GOT3 (cell line): ENCODE measurements around the gene PTK7.
"Not testable (repeated sequence)": the region's sequence is repeated elsewhere in the genome, so short reads cannot be mapped to it uniquely, and the experiment has no call there.

Experiments
- DNase-seq: peaks from one replicate; lab custom pipeline; 2025; ENCODE audit warnings: mixed read lengths; lab: John Stamatoyannopoulos, UW

PTK7 gene

DNA sequence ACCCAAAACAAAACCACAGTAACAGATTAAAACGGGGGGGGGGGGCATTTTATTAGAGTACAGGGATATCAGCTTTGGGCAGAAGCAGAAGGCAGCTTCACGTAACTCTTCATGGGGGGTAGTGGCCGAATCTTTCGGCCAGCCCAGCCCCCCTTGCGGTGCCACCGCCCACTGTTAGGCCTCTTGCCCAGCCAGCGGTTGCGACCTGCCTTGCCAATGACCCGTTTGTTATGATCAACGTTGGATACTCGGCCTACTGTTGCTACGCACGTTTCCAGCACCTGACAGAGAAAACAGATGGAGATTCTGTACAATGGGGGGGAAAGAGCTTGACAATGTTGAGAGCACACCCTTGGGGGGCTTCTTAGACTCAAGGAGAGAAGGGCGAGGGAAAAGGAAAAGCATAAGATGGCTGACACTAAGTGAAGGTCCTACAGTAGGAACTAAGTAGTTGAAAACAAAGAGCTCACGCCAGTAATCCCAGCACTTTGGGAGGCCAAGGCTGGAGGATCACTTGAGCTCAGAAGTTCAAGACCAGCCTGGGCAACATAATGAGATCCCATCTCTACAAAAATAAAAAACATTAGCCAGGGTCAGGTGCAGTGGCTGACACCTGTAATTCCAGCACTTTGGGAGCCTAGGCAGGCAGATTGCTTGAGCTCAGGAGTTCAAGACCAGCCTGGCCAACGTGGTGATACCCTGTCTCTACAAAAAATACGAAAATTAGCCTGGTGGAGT, 21.7 kb upstream of the PTK7 start:
- DNase-seq: no peak

DNA sequence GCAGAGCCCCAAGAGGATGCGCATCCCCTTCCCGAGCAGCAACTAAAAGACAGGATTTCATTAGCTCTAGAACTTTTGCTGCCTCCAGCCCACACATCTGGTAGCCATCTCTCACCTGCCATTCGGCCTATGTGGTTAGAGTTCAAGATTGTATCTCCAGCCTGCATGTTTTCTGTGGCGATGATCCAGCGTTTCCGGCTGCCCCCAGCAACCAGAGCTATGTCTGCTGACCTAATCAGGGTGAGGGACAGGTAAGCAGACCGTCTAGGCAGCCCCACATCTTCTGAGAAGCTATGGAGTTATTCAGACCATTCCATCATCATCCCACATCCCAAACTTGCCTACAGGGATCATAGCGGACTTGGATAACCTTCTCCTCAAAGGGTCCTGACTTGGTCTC, 20.1 kb upstream of the PTK7 start:
- DNase-seq: no peak

- DNase-seq: no peak
Observed at GRCh38 chr6:43058531-43058930, 17.6 kb upstream of the PTK7 start.

DNA sequence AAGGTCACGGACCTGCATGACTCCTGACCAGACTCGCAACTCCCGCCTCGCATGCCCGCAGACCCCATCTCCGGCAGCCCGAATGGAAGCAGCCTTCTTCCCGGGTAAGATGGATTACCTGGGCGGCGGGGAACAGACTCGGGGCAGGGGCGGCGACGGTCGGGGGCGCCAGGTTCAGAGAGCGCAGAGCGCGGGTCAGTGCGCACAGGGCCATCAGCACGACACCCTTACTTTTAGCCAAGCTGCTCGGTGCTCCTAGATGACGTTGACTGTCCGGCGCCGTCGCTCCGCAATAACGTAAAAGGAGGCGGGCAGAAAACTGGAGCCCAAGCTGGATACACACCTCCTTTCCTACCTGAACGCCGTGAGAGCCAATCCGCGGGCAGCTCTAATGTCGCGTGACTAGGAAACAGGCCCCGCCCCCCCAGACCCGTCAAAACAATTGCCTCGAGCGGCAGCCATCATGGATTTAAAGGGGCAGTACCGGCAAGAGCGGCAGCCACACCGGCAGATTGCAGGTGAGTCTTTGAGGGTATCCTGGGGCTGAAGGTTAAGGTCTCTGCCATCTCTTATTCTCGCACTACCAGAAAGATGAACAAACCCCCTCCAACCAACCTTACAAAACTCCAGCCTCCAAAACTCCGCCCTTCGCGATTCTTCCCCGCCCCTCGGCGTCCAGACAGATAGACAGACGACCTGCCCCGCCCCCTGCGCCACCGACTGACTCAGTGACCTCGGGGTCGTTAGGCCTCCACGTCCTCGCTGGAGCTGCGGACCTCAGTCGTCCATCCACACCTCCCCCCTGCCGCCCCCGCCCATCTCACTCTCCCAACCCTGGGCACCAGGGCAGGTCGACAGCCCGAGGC, 16.7 kb upstream of the PTK7 start, which contains the start of the genes KLC4 and MRPL2:
TSS of gene KLC4 (plus strand) at position 464 of the 866 bp plus-strand sequence. CDS start 1,705 bp downstream, outside the sequence.
TSS of gene MRPL2 (minus strand) at position 267 of the 866 bp plus-strand sequence. CDS start at position 214, 53 bp downstream.
- peak; percentile 89 for DNase-seq

DNA sequence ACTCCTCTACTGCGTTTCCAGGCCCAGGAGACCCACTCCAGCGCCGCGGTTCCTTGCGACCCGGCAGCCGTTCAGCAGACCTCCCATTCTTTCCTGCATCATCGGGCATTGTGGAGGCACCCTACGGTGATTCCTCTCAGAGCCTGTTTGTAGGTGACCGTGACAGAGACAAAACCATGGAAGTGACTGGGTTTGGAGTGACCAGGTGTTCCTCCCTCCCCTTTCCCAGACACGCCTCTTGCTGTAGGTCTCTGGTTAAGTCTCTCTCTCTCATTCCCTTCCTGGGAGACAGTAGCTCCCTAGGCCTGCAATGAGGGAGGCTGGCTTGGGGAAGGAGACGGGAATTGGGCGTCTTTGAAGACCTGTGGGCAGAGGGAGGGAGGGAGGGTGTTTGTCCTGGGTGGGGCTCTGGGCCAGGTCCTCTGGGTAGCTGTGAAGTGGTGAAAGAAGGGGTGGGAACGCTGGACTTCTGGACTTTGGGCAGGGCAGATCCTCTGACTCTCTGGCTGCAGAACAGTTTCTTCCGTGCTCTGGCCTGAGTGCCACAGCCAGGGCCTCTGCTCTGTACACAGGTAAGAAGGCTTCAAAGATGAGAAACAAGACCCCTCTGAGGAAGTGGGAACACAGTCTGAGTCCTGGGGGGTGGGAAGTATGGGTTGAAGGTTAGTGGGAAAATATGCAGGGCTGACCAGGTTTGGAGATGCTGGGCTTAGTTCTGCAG, 15.9 kb upstream of the PTK7 start:
- DNase-seq: no peak

DNA sequence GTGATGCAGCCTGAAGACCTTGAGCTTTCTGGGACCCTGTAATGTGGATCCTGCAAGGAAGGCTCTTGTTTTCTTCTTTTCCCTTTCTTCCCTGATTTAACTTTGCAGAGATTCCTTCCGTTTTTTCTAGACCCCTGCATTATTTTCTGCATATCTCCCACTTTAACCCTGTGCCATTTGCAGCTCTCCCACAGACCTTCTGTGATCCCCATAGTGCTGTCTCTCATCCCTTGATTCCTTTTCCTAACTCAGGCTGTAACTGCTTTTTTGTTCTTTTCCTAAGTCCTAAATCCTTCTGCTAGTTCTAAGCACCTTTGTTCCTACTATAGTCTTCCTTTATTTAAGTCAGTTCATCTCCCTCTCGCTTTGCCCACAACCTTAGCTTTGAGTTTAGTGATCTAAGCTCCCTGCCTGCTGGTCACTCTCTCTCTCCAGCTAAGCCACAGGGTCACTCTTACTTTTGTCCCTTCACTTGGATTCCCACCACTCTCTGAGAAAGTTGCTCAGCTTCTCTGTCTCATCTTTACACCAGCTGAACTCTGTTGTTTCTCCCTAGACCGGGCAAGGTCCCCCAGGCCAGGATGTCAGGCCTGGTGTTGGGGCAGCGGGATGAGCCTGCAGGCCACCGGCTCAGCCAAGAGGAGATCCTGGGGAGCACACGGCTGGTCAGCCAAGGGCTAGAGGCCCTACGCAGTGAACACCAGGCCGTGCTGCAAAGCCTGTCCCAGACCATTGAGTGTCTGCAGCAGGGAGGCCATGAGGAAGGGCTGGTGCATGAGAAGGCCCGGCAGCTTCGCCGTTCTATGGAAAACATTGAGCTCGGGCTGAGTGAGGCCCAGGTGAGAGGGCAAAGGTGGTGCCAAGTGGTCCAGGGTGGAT, 15.1 kb upstream of the PTK7 start:
- no peak for DNase-seq

DNA sequence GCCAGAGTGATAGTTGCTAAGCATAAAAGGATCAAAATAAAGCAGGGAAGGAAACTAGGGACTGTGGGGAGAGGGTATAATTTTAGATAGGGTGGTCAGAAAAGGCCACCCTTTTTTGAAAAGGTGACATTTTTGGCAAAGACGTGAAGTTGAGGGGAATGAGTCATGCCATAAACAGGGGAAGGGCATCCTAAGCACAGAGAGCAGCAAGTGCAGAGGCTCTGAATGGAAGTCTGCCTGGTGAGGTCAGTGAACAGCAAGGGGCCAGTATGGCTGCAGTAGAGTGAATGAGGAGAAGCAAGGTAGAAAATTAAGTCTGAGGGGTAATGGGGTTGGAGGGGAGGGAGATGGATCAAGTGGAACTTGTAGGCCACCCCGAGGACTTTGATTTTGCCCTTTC, 14.3 kb upstream of the PTK7 start:
- no peak for DNase-seq

DNA sequence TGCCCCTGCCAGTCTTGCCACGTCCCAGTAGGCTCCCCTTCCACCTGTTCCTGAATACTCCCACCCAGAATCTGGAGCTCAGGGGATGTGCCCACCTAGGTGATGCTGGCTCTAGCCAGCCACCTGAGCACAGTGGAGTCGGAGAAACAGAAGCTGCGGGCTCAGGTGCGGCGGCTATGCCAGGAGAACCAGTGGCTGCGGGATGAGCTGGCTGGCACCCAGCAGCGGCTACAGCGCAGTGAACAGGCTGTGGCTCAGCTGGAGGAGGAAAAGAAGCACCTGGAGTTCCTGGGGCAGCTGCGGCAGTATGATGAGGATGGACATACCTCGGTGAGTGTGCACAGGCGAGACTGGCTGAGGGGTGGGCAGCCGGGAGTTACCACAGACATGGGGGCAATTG, 13.3 kb upstream of the PTK7 start:
- DNase-seq: no peak

- no peak for DNase-seq
Observed at GRCh38 chr6:43070028-43070632, 6.0 kb upstream of the PTK7 start.

DNA sequence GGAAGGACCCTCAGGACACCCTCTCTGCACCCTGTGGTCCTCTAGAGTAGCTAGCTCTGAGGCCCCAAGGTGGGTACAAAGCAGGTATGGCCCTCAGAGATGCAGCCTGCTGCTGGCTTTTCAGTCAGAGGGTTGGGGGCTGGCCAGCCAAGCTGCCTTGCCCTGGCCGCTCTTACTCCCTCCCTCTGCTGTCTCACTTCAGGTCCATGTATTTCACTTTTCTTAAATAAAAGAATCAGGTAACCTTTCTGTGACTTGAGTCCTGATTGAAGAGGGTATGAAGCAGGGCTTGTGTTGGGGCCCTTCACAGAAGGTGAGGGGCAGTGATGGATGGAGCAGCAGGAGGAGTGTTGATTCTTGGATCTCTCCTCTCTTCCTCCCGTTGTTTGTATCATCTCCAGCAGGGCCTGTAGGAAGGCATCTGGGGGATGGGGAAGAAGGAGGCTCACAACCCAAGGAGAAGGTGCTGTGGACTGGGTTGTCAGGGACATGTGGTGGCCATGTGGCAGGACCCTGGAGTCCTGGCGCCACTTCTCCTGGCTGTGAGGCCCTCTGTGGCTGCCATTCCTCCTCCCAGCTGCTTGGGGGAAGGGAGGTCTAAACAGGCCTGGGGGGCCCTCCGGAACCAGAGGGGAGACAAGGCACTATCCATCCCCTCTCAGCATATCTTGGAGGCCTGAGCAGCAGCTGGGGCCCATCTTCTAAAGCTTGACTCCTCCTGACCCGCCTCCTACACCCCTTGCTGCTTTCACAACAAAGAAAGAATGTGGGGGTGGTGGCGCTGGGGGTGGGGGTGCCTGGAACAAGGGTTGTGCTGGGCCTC, 1.1 kb upstream of the PTK7 start:
- no peak for DNase-seq

DNA sequence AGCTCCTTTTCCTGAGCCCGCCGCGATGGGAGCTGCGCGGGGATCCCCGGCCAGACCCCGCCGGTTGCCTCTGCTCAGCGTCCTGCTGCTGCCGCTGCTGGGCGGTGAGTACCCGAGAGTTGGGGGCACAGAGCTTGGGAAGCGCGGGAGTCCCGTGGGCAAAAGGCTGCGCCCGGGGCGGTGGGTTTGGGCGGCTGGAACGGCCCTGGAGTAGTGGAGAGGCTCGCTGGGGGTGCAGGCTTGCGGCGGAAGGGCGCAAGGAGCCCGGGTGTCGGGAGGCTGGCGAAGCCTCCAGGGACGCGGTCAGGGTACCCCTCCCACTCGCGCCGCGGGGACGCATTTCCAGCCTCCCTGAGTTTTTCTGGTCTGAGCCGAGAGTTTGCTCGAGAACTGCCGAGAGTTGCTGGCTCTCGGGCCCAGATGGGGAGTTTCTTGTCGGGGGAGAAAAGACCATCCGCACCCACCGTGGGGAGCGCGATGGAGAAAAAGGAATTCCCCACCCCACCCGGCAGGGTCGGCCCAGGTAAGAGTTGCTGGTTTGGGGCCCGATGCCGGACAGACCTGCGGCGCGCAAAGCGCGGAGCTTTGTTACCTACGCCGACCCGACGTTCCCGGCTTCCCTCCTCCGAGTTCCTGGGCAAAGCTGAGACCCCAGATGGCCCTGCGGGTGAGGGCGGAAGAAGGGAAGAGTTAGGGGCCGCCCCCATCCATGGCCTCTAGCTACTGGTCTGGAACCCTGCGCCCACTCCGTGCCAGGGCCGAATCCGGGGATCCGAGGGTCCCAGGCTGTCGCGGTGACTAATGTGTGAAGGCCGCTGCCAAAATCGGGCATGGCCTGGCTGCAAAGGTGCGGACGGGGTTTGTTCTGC, 584 bp downstream of the PTK7 start:
- no peak for DNase-seq

- DNase-seq: no peak
Observed at GRCh38 chr6:43077333-43077809, 1.3 kb downstream of the PTK7 start.

GRCh38 chr6:43077981-43078511, 1.9 kb downstream of the PTK7 start:
- DNase-seq: no peak

DNA sequence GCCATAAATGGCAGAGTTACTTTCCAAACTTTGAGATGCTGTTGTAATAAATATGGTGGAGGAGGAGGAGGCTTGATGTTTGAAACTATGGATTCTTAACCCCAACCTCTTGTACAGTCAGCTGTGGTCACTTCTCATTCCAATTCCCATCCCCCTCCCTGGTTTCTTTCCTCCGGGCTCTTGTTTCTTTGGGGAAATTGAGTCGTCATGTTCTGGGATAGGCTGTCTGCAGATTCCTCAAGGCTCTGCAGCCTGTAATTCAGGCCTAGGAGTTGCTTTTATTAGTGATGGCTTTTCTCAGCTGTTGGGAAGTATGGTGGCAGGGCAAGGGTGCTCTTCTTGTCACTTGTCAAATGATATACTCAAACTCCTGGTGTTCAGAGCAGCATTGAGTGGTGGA, 2.6 kb downstream of the PTK7 start:
- DNase-seq: no peak

DNA sequence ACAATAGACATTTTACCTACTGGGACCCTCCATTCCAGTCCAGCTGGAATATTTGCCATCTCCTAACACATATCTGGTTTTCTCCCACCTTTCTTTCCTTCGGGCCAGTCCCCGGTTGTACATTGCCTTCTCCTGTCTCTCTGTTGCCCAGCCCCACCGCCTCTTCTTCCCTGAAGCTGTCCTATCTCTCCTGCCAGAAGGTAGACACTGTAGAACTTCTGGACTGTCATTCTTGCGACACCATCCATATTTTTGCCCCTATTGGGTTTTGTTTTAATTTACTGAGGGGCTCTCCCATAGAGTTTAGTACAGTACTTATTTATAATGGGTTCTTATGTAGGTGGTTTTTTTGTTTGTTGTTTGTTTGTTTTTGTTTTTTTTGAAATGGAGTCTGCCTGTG, 4.9 kb downstream of the PTK7 start:
- DNase-seq: no peak

GRCh38 chr6:43081922-43082321, 5.8 kb downstream of the PTK7 start:
- DNase-seq: not testable (repeated sequence)

DNA sequence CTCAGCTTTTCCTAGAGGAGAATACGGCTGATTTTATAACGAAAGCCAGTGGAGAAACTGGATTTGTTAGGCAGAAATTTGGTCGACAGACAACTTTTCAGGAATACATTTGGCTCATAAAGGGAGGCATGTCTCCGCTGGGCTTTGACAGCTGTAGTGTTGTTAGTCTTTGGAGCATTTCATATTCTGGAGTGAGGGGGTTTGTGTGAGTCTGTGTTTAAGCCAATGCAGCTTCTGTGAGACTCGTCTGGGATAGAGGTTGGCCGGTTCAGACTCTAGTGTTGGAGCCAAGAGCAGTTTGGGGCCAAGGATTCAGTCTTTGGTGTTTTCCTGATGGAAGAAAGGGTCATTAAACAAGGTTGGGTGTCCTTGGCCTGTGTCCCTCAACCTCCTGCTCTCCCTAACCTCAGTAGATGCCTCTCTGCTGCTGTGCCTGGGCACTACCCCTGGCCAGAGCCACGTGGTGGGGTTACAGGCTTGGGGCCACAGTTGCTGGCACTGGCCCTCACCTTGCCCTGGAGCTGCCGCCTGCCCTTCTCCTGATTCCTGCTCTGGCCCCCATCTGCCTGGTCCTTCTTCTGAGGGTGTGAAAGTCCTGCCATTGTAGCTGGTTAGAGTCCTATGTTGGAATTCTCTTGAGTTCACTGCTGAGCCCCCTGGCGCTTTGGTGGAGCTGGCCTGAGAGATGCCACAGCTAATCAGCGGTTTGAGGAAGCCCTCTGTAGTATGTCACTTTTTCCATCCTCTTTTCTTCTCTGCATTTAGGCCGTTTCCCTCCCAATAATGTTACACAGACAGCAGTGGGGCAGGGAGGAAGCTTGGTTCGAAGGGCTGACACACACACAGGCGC, 6.9 kb downstream of the PTK7 start:
- DNase-seq: no peak
